ENCODE measurements around the gene GIMAP2. TPM values are rescaled to one million over a fixed set of nuclear protein-coding genes. Genes with fewer than 3 reads are reported as not detected.

Gene GIMAP2
- total RNA-seq, 1 experiment from 2014 or later, result 3.9 TPM

DNA sequence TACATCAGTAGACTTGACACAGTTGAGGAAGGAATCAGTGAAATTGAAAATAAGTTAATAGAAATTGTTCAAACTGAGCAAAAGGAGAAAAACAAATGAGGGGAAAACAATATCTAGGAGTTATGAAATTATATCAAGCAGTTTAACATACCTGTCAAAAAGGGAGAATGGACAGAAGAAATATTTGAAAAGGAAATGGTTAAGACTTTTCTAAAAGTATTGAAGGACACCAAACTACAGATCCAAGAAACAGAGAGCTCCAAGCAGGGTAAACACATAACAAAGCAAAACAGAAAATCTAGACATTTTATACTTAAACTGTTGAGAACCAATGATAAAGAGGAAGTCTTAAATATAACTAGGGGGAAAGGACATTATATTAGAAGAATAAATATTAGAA is 43.1 kb downstream of the GIMAP2 start:
- TF ChIP-seq, protein P1, sequence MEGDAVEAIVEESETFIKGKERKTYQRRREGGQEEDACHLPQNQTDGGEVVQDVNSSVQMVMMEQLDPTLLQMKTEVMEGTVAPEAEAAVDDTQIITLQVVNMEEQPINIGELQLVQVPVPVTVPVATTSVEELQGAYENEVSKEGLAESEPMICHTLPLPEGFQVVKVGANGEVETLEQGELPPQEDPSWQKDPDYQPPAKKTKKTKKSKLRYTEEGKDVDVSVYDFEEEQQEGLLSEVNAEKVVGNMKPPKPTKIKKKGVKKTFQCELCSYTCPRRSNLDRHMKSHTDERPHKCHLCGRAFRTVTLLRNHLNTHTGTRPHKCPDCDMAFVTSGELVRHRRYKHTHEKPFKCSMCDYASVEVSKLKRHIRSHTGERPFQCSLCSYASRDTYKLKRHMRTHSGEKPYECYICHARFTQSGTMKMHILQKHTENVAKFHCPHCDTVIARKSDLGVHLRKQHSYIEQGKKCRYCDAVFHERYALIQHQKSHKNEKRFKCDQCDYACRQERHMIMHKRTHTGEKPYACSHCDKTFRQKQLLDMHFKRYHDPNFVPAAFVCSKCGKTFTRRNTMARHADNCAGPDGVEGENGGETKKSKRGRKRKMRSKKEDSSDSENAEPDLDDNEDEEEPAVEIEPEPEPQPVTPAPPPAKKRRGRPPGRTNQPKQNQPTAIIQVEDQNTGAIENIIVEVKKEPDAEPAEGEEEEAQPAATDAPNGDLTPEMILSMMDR (IDR thresholded peaks at IDR 0.05; ENCODE audit: unreplicated experiment), result no peak
- Mint-ChIP-seq H3K4me3 (ENCODE audit: low read depth, unreplicated experiment) (no peak overlapping the region), H3K27me3 (ENCODE audit: unreplicated experiment) (peaks cover 54% of the 10 kb centered on the region), H3K4me1 (ENCODE audit: low read depth, unreplicated experiment) (peaks cover 6% of the 10 kb centered on the region), H3K27ac (ENCODE audit: unreplicated experiment) (no peak overlapping the region), H3K36me3 (ENCODE audit: insufficient read depth, unreplicated experiment) (no peaks in the 10 kb centered on the region), H3K9me3 (ENCODE audit: low read depth, unreplicated experiment) (peaks cover 4% of the 10 kb centered on the region)
- CTCF ChIA-PET, result interaction anchor here (0.5 kb wide), 1 partner anchor 221 kb away, joined by 3 read pairs; no protein-coding TSS in a partner anchor
- BruUV-seq (replicated peaks), result no TSS peak
- DNase-seq, result no peak
- intact Hi-C loops (cut with micrococcal nuclease; ENCODE audit: unreplicated experiment), result no loop called here

DNA sequence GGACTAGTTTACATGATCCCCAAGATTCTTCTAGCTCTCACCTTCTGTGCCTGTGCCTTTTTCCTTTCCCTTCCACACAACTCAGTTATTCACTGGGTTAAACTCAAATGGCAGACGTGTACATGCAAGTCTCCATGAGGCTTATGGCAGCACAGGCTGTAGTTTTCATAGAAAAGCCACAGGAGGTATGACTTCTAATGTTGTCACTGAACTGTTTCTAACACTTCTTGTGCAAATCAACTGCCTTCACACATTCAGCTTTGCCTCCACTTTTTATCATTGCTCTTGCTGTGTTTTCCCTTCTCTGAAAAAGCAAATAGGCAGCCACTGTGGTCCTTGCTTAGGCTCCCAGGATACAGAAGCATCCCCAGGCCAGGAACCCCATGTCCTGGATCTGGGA is 46.4 kb downstream of the GIMAP2 start:
- TF ChIP-seq, protein P1 (IDR thresholded peaks at IDR 0.05; ENCODE audit: unreplicated experiment), result no peak
- no peak for DNase-seq
- Mint-ChIP-seq H3K36me3 (ENCODE audit: insufficient read depth, unreplicated experiment) (no peaks in the 10 kb centered on the region), H3K4me1 (ENCODE audit: low read depth, unreplicated experiment) (peaks cover 6% of the 10 kb centered on the region), H3K4me3 (ENCODE audit: low read depth, unreplicated experiment) (no peak overlapping the region), H3K27me3 (ENCODE audit: unreplicated experiment) (peaks cover 63% of the 10 kb centered on the region), H3K27ac (ENCODE audit: unreplicated experiment) (no peak overlapping the region), H3K9me3 (ENCODE audit: low read depth, unreplicated experiment) (peaks cover 4% of the 10 kb centered on the region)
- intact Hi-C loops (cut with micrococcal nuclease; ENCODE audit: unreplicated experiment), result no loop called here
- BruUV-seq (replicated peaks), result no TSS peak
- CTCF ChIA-PET, result no interaction called here

DNA sequence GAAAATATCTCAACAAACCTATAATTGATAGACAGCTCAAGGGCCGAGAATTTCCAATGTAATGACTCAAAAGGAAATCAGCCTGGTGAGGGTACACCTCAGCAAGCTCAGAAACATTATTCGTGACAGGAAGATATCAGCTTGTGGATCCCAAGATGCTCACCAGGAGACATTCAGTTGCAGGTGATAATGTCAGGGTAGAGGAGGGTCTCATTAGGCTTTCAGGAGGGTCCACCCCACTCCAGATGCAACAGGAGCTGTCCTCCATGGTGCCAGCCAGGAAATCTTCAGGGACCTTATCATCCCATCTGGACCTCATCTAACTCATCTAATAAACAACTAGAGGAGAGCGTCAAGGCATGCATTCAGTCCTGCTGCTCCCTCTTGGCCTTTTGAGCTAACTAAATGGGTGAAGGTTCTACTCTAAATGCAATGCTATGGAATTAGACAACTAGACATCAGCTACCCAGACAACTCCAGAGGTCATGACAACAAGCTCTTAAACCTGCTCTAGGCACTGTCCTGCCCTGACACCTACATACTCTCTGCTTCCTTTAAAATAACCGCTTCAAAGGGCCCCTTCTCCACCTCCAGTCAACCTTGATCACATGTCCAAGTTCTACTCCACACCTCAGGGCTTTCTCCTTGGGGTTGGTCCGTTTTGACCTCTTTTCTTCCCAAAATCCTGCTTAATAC is 47.4 kb downstream of the GIMAP2 start:
- Mint-ChIP-seq H3K4me1 (ENCODE audit: low read depth, unreplicated experiment) (no peaks in the 10 kb centered on the region), H3K27me3 (ENCODE audit: unreplicated experiment) (peaks cover 58% of the 10 kb centered on the region), H3K9me3 (ENCODE audit: low read depth, unreplicated experiment) (peaks cover 4% of the 10 kb centered on the region), H3K4me3 (ENCODE audit: low read depth, unreplicated experiment) (no peak overlapping the region), H3K27ac (ENCODE audit: unreplicated experiment) (no peak overlapping the region), H3K36me3 (ENCODE audit: insufficient read depth, unreplicated experiment) (no peaks in the 10 kb centered on the region)
- intact Hi-C loops (cut with micrococcal nuclease; ENCODE audit: unreplicated experiment), result no loop called here
- TF ChIP-seq, protein P1 (IDR thresholded peaks at IDR 0.05; ENCODE audit: unreplicated experiment), result no peak
- no peak for DNase-seq
- no TSS peak for BruUV-seq (replicated peaks)
- CTCF ChIA-PET, result interaction anchor here (0.6 to 1.1 kb wide), 2 partner anchors 284 to 1278 kb away, joined by 3 to 8 read pairs; no protein-coding TSS in a partner anchor

DNA sequence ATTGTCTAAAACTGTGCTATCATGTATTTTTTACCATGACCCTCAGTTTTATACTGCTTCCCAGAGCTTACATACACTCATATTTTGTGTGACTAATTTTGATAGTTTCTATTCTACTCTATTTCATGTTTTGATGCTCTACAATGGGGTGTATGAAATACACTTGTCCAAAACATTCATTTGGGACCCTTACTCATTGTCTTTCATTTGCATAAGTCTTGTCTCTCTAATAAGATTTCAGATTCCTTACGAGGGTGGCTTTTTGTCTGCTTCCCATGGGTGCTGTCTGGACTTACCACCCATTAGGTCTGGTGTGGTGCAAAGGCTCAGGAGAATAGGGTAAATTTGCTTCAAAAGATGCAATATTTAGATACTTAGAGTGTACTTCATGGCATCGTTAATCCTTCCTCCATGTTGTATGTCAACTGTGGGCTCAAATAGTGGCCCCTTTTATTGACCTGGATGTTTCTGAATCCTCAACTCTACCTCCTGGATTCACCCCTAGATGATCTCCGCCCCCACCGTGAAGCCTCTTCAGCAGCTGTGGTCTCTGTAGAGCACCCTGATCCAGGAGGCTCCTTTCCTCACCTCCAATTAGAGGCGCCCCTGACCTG is 48.1 kb downstream of the GIMAP2 start:
- DNase-seq, result no peak
- Mint-ChIP-seq H3K4me1 (ENCODE audit: low read depth, unreplicated experiment) (no peaks in the 10 kb centered on the region), H3K27ac (ENCODE audit: unreplicated experiment) (no peak overlapping the region), H3K9me3 (ENCODE audit: low read depth, unreplicated experiment) (peaks cover 2% of the 10 kb centered on the region), H3K4me3 (ENCODE audit: low read depth, unreplicated experiment) (no peak overlapping the region), H3K27me3 (ENCODE audit: unreplicated experiment) (peaks cover 58% of the 10 kb centered on the region), H3K36me3 (ENCODE audit: insufficient read depth, unreplicated experiment) (no peaks in the 10 kb centered on the region)
- intact Hi-C loops (cut with micrococcal nuclease; ENCODE audit: unreplicated experiment), result no loop called here
- CTCF ChIA-PET, result interaction anchor here (0.6 to 1.1 kb wide), 2 partner anchors 285 to 1278 kb away, joined by 3 to 8 read pairs; no protein-coding TSS in a partner anchor
- no TSS peak for BruUV-seq (replicated peaks)
- TF ChIP-seq, protein P1 (IDR thresholded peaks at IDR 0.05; ENCODE audit: unreplicated experiment), result no peak

Measured in Calu3 (cell line).